Type B pancreatic cell (in vitro differentiated cells): ENCODE data around the gene FBP1. TPM values are rescaled to one million over a fixed set of nuclear protein-coding genes. Genes with fewer than 3 reads are reported as not detected.

Experiments used
- DNase-seq: peaks from one replicate; pipeline ENCODE4 v3.0.0; 2021; ENCODE audit warnings: mixed read lengths; ENCODE audit not compliant: unreplicated experiment; ENCODE audit errors: extremely low spot score
- H3K27ac Mint-ChIP-seq: 2 replicates; pipeline ENCODE4 v1.8.0; 2021; ENCODE audit warnings: mild to moderate bottlenecking, mixed read lengths
- H3K27me3 Mint-ChIP-seq: 2 replicates; pipeline ENCODE4 v1.8.0; 2021; ENCODE audit warnings: mixed read lengths
- H3K36me3 Mint-ChIP-seq: 2 replicates; pipeline ENCODE4 v1.8.0; 2021; ENCODE audit warnings: mixed read lengths
- H3K4me1 Mint-ChIP-seq: one replicate; pipeline ENCODE4 v1.8.0; 2021; ENCODE audit warnings: mixed read lengths; ENCODE audit not compliant: unreplicated experiment
- H3K4me3 Mint-ChIP-seq: 2 replicates; pipeline ENCODE4 v1.8.0; 2021; ENCODE audit warnings: mild to moderate bottlenecking, mixed read lengths
- H3K9me3 Mint-ChIP-seq: 2 replicates; pipeline ENCODE4 v1.8.0; 2021; ENCODE audit warnings: mixed read lengths
- total RNA-seq: library from RNA; stranded (reverse); gene quantifications from 2 replicates; pipeline ENCODE4 v1.2.1, GENCODE V29; 2021; ENCODE audit warnings: low replicate concordance
- TF ChIP-seq, protein P1 (sequence below): fragments of 200-600 bp; sonication (generic); conservative IDR thresholded peaks from 2 replicates; pipeline ENCODE4 v1.5.0; 2021; ENCODE audit warnings: antibody characterized with exemption, mild to moderate bottlenecking

Gene FBP1
- total RNA-seq, 1 donor from 2014 or later = 25.9 TPM

DNA sequence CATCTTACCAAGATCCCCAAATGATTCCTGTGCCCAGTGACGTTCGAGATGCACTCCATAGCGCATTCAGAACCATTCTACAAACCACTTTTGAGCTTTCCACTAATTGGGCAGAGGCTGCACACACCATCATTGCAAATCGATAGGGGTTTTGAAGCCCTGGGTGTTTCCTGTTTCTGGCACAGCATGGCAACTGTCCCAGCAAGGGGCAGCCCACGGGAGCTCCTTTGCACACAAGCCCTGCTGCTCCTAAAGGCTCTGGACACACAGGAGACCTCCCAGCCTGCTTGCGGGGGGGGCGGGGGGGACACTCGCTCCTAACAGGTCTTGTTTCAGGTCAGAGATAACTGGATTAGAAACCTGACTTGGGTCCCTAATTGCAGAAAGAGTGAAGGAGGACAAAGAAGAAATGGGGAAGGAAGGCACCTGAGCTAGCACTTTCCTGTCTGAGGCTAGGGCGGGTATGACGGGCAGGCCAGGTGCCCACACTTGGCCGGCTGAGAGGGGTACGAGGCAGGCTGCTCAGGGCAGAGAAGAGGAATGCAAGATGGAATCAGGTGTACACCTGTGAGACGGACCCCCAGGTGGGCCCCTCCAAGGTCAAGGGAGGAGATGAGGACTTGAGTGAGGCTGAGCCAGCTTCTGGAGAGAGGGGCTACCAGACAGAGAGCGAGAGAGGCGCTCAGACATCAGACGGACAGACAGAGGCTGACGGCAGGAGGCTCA is 820 bp downstream of the FBP1 start:
- Mint-ChIP-seq H3K27me3 (peaks cover 48% of the 10 kb centered on the region), H3K36me3 (no peaks in the 10 kb centered on the region), H3K4me3 (peak overlapping the region; percentile 90), H3K4me1 (no peaks in the 10 kb centered on the region), H3K27ac (peak overlapping the region; percentile 51), H3K9me3 (no peaks in the 10 kb centered on the region)
- TF ChIP-seq, protein P1, sequence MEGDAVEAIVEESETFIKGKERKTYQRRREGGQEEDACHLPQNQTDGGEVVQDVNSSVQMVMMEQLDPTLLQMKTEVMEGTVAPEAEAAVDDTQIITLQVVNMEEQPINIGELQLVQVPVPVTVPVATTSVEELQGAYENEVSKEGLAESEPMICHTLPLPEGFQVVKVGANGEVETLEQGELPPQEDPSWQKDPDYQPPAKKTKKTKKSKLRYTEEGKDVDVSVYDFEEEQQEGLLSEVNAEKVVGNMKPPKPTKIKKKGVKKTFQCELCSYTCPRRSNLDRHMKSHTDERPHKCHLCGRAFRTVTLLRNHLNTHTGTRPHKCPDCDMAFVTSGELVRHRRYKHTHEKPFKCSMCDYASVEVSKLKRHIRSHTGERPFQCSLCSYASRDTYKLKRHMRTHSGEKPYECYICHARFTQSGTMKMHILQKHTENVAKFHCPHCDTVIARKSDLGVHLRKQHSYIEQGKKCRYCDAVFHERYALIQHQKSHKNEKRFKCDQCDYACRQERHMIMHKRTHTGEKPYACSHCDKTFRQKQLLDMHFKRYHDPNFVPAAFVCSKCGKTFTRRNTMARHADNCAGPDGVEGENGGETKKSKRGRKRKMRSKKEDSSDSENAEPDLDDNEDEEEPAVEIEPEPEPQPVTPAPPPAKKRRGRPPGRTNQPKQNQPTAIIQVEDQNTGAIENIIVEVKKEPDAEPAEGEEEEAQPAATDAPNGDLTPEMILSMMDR = no peak
- DNase-seq = no peak

- TF ChIP-seq, protein P1 = no peak
- Mint-ChIP-seq H3K27ac (no peak overlapping the region), H3K4me3 (no peak overlapping the region), H3K36me3 (no peaks in the 10 kb centered on the region), H3K9me3 (no peaks in the 10 kb centered on the region), H3K4me1 (peaks cover 26% of the 10 kb centered on the region), H3K27me3 (peaks cover 17% of the 10 kb centered on the region)
- no peak for DNase-seq
Observed at GRCh38 chr9:94632737-94633136, 6.6 kb downstream of the FBP1 start.

DNA sequence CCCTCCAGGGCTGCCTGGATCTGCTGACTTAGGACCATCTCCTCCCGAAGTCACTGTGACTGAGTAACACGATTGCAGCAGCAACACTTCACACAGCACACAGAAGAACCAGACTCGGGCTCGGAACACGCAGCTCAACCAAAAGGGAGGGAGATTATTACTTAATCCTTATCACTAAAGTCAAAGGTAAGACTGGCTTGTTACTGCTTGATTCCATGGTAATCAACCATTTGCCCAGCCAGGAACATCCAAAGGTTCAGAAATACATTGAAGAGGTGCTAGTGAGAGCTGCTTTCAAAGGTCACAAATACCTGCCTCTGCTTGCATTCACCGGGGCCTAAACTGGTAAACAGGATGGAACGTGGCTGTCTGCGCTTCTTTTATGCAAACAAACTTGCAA is 7.7 kb downstream of the FBP1 start:
- DNase-seq = no peak
- Mint-ChIP-seq H3K9me3 (no peaks in the 10 kb centered on the region), H3K27me3 (peaks cover 8% of the 10 kb centered on the region), H3K36me3 (no peaks in the 10 kb centered on the region), H3K4me1 (peaks cover 26% of the 10 kb centered on the region), H3K27ac (peak overlapping the region; percentile 62), H3K4me3 (peak overlapping the region; percentile 33)
- TF ChIP-seq, protein P1 = no peak

- peak overlapping the region; percentile 56 for H3K27ac Mint-ChIP-seq
- peak overlapping the region; percentile 11 for H3K4me3 Mint-ChIP-seq
- H3K36me3 Mint-ChIP-seq = no peaks in the 10 kb centered on the region
- DNase-seq = no peak
- H3K9me3 Mint-ChIP-seq = no peaks in the 10 kb centered on the region
- peaks cover 6% of the 10 kb centered on the region for H3K27me3 Mint-ChIP-seq
- TF ChIP-seq, protein P1 = no peak
- H3K4me1 Mint-ChIP-seq = peaks cover 26% of the 10 kb centered on the region
Observed at GRCh38 chr9:94630833-94631232, 8.5 kb downstream of the FBP1 start.

DNA sequence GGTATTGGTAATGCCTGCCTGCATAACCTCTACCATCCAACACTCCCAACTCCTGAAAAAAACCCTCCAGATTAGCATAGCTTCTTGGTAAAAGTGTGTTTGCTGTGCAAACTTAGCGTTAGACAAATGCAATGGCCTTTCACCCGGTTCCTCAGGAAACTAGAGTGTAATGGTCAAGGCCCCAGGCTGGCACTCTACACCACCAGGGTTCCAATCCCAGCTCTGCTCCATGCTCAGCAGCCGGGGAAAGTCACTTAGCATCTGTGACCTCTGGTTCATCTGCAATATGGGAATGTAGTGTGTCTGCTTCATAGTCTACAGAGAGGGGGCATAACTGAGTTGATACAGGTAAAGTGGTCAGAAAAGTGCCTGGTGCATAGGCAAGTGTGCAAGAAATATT is 9.0 kb downstream of the FBP1 start:
- Mint-ChIP-seq H3K36me3 (no peaks in the 10 kb centered on the region), H3K27ac (peak overlapping the region; percentile 56), H3K9me3 (no peaks in the 10 kb centered on the region), H3K4me3 (peak overlapping the region; percentile 51), H3K27me3 (peaks cover under 1% of the 10 kb centered on the region), H3K4me1 (peaks cover 26% of the 10 kb centered on the region)
- no peak for DNase-seq
- TF ChIP-seq, protein P1 = no peak
